NK-92 (cell line): Measurements from ENCODE around the gene NR3C2.

Experiments used
- DNase-seq: peaks from one replicate; lab custom pipeline; 2025; ENCODE audit not compliant: unreplicated experiment; lab: John Stamatoyannopoulos, UW

The NR3C2 gene

GRCh38 chr4:148441986-148442831 is at the start of gene NR3C2:
Gene NR3C2 (minus strand): TSS chr4:148442414.
- peak; percentile 89 for DNase-seq

GRCh38 chr4:148487181-148487580 is 45.0 kb upstream of the NR3C2 start:
- DNase-seq: no peak

GRCh38 chr4:148481636-148482035 is 39.4 kb upstream of the NR3C2 start:
- no peak for DNase-seq

- no peak for DNase-seq
These were observed 35.1 kb upstream of the NR3C2 start for GRCh38 chr4:148477276-148477675.

GRCh38 chr4:148469938-148470337 is 27.7 kb upstream of the NR3C2 start:
- DNase-seq: no peak

- no peak for DNase-seq
These were observed 12.6 kb upstream of the NR3C2 start for GRCh38 chr4:148454835-148455234.

- DNase-seq: no peak
These were observed 11.6 kb upstream of the NR3C2 start for GRCh38 chr4:148453833-148454232.

GRCh38 chr4:148452970-148453369 is 10.8 kb upstream of the NR3C2 start:
- no peak for DNase-seq

GRCh38 chr4:148449921-148450320 is 7.7 kb upstream of the NR3C2 start:
- DNase-seq: no peak

GRCh38 chr4:148448141-148448540 is 5.9 kb upstream of the NR3C2 start:
- DNase-seq: no peak

GRCh38 chr4:148447681-148448080 is 5.5 kb upstream of the NR3C2 start:
- DNase-seq: no peak

- no peak for DNase-seq
These were observed 3.7 kb upstream of the NR3C2 start for GRCh38 chr4:148445860-148446330.

- DNase-seq: no peak
These were observed 3.1 kb upstream of the NR3C2 start for GRCh38 chr4:148445071-148445859.

- DNase-seq: no peak
These were observed 2.3 kb upstream of the NR3C2 start for GRCh38 chr4:148444296-148445070.

GRCh38 chr4:148443512-148444295 is 1.5 kb upstream of the NR3C2 start:
- DNase-seq: no peak

GRCh38 chr4:148442832-148443511 is 758 bp upstream of the NR3C2 start:
- DNase-seq: no peak

- DNase-seq: no peak
These were observed 609 bp downstream of the NR3C2 start for GRCh38 chr4:148441624-148441985.

- DNase-seq: no peak
These were observed 4.2 kb downstream of the NR3C2 start for GRCh38 chr4:148438047-148438446.

GRCh38 chr4:148437439-148437838 is 4.8 kb downstream of the NR3C2 start:
- DNase-seq: no peak

GRCh38 chr4:148436512-148436911 is 5.7 kb downstream of the NR3C2 start:
- no peak for DNase-seq
